OCI-M1 (cell line): ENCODE results near the gene LZTS2.

ENCODE experiments used
- DNase-seq: peaks from one replicate; lab custom pipeline; 2025; lab: John Stamatoyannopoulos, UW

The LZTS2 gene

GRCh38 chr10:100978121-100978900 lies 21.3 kb upstream of the LZTS2 start:
- no peak for DNase-seq

- DNase-seq: no peak
These were observed 20.8 kb upstream of the LZTS2 start for GRCh38 chr10:100978901-100979195.

DNA sequence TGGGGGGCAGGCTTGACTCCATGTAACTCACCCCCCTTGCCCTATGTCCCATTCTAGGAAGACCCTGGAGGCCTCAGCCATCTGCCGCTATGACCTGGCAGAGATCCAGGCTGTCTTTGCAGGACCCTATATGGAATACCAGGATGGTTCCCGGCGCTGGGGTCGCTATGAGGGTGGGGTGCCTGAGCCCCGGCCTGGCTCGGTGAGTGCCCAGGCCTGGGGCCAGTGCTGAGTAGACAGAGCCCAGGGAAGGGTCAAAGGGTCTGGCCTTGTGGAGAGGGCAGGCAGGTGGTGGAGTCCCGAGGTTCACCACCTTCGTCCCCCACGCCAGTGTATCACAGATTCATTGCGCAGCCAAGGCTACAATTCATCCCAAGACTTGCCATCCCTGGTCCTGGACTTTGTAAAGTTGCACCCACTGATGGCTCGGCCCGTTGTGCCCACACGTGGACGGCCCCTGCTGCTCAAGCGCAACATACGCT lies 19.8 kb upstream of the LZTS2 start:
- DNase-seq: no peak

DNA sequence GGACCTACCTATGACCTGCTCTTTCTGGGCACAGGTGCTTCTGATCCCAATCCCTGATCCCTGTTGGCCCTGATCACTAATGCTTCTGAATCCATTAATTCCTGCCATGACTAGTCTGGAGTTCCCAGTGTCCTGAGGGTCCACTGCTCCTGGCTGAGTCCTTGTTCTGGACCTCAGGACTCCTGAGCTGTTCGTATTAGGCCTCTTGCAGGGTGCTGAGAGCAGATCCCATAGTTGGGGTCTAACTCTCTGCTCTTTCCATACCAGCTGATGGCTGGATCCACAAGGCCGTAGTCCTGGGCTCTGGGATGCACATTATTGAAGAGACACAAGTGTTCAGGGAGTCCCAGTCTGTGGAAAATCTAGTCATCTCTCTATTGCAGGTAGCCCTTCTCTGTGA lies 19.3 kb upstream of the LZTS2 start:
- DNase-seq: no peak

GRCh38 chr10:100980711-100981110 lies 18.9 kb upstream of the LZTS2 start:
- DNase-seq: no peak

GRCh38 chr10:100981178-100981772 lies 18.3 kb upstream of the LZTS2 start:
- no peak for DNase-seq

DNA sequence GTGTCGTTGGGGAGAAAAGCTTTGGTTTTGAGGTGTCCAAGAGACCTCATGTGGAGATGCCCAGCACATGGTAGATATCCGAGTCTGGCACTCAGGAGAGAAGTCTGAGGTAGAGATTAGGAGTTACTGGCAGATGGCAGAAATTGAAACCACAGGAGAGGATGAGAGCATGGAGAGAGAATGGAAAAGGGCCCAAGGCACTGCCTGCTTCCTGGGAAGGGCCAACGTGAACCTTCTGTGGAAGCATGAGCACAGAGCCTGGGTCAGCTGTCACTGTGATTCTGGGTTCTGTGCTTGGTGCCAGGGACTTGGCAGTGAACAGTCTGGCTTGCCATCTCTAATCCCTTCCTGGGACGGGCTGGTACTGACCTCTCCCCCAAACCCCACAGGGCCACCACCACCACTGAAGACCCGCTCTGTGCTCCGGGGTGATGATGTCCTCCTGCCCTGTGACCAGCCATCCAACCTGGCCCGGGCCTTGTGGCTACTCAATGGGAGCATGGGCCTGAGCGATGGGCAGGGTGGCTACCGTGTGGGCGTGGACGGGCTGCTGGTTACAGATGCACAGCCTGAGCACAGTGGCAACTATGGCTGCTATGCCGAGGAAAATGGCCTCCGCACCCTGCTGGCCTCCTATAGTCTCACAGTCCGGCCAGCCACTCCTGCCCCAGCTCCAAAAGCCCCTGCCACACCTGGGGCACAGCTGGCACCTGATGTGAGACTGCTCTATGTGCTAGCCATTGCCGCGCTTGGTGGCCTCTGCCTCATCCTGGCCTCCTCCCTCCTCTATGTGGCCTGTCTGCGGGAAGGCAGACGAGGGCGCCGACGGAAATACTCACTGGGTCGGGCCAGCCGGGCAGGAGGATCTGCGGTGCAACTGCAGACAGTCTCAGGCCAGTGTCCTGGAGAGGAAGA lies 16.4 kb upstream of the LZTS2 start:
- DNase-seq: no peak

DNA sequence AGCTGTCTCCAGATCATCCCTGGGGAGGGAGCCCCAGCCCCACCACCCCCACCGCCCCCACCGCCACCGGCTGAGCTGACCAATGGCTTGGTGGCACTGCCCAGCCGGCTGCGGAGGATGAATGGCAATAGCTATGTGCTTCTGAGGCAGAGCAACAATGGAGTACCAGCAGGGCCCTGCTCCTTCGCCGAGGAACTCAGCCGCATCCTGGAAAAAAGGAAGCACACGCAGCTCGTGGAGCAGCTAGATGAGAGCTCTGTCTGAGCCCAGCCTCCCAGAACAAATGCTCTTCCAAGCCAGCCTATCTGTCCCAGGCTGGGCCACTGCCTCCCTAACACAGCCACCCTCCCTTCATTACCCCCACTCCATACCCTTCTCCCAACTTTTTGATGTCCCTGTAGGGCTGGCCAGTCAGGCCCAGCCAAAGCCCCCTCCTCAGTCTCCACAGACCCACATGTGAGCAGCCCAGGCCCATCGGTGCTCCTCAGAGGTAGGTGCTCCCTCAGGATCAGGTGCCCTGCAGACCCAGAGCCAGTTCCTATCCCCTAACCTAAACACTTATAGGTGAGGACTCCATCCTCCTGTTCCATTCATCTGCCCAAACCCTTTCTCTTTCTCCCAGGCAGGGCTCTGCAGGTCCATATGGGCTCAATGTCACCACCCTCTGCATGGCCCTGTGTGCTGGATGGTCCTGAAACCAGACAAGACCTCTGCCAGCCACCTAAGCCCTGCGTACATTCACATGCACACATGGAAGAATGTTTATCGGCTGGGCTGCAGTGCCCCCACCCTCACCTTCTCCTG lies 15.5 kb upstream of the LZTS2 start:
- DNase-seq: no peak

DNA sequence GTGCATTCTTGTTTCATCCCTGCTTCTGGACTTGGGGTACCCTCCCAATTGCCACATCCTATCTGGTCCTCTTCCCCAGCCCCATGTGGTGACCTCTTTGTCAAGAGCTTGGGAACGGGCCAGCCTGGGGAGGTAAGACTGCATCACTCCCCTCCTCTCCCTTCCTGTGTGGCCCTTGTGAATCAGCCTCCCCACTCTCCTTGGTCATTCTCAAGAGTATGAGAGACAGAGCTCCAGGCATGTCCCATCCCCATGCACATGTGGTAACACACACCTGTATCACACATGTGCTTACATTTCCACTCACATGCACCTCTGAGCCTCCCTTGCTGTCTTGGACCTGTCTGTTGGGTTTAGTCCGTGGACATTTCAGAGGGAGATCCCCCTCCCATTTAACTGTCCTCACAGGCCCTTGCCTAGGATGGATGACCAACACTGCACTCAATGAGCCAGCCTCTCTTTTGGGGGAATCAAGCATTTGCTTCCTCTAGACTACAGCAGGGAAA lies 14.9 kb upstream of the LZTS2 start:
- DNase-seq: no peak

GRCh38 chr10:100985336-100985735 lies 14.3 kb upstream of the LZTS2 start:
- DNase-seq: no peak

GRCh38 chr10:100986623-100986951 lies 13.0 kb upstream of the LZTS2 start:
- no peak for DNase-seq

DNA sequence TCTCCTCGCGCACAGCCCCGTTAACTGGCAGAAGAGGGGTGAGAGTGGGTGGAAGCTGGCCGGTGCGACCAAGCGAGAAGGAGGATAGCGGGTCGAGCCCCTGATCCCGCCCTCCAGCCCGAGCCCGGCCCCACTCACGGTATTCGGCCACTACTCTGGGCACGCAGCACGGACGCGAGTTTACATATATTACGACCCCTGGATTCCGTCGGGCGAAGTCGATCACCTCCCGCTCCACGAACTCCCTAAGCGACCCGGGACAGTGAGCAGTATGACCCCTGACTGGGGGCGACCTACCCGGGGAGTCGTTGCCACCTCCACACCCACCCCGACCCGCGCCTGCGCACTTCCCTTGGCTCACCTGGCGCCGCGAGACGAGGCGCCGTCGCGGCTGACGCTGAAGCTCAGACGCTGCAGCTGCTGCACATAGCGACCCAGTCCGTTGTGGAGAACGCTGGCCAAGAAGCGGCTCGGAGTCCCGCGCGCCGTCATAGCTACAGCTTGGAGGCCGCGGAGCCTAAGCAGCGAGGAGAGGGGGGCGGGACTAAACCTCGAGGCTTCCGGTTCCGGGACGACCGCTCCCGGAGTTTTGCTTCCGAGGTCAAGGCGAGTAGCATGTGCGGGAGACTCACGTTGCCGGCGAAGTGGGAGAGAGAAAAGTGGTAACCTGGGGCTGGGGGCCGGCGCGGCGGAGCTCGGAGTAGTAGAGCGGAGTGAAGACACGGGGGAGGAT lies 12.5 kb upstream of the LZTS2 start, which contains the start of the genes MRPL43 and TWNK:
Gene MRPL43, minus strand, starts transcription at position 546 of the 733 bp plus-strand sequence. Its CDS starts 54 bp downstream, at position 492.
Gene TWNK, plus strand, starts transcription at position 592 of the 733 bp plus-strand sequence. CDS start 668 bp downstream, outside the sequence.
- peak; percentile 92 for DNase-seq

DNA sequence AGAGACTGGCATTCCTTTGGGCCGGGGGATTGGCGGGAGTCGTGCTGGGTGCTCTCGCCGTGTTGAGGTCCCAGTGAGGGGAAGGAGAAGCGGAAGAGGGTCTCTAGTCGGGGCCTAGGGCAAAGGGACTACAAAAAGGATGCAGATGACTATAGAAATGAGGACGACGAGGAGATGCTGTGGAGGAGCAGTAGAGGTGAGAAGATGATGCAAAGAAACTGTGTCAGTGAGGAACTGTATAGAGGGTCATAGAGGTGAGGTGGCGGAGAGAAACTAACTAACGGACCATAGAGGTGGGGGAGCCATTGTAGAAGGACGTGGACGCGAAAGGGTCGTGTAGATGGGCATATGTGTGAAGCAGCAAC lies 11.9 kb upstream of the LZTS2 start:
- no peak for DNase-seq

DNA sequence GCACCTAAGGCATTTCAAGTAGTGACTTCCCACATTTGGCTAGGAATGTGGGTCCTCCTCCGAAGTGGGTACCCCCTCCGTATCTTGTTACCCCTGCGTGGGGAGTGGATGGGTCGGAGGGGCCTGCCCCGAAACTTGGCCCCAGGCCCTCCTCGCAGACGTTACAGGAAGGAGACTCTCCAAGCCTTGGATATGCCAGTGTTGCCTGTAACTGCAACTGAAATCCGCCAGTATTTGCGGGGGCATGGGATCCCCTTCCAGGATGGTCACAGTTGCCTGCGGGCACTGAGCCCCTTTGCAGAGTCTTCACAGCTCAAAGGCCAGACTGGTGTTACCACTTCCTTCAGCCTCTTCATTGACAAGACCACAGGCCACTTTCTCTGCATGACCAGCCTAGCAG lies 11.4 kb upstream of the LZTS2 start:
- no peak for DNase-seq

DNA sequence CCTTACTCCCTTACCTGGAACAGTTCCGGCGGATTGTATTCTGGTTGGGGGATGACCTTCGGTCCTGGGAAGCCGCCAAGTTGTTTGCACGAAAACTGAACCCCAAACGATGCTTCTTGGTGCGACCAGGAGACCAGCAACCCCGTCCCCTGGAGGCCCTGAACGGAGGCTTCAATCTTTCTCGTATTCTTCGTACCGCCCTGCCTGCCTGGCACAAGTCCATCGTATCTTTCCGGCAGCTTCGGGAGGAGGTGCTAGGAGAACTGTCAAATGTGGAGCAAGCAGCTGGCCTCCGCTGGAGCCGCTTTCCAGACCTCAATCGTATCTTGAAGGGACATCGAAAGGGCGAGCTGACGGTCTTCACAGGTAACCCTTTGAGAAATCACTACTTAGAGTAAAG lies 10.5 kb upstream of the LZTS2 start:
- no peak for DNase-seq

- peak; percentile 39 for DNase-seq
These were observed 5.5 kb upstream of the LZTS2 start for GRCh38 chr10:100993986-100994708.

DNA sequence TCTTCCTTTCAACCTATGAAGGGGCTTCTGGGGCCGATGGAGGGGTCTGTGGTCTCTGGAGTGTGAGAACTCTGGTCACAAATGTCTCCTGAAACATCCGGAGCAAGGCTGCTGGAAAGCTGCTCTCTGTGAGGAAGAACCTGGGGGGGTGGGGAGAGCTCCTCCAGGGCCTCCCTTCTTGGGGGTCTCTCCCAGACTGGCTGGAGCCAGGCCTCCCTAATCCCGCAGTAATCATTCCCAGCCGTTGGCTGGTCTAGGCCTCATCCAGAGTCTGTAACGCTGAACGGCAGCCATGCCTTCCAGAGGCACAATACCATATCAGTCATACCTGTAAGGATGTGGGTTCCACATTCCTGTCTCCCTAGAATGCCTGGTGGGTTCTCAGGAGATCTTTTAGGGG lies 4.4 kb upstream of the LZTS2 start:
- no peak for DNase-seq

- DNase-seq: peak; percentile 75
These were observed 2.8 kb upstream of the LZTS2 start for GRCh38 chr10:100996678-100997359.

DNA sequence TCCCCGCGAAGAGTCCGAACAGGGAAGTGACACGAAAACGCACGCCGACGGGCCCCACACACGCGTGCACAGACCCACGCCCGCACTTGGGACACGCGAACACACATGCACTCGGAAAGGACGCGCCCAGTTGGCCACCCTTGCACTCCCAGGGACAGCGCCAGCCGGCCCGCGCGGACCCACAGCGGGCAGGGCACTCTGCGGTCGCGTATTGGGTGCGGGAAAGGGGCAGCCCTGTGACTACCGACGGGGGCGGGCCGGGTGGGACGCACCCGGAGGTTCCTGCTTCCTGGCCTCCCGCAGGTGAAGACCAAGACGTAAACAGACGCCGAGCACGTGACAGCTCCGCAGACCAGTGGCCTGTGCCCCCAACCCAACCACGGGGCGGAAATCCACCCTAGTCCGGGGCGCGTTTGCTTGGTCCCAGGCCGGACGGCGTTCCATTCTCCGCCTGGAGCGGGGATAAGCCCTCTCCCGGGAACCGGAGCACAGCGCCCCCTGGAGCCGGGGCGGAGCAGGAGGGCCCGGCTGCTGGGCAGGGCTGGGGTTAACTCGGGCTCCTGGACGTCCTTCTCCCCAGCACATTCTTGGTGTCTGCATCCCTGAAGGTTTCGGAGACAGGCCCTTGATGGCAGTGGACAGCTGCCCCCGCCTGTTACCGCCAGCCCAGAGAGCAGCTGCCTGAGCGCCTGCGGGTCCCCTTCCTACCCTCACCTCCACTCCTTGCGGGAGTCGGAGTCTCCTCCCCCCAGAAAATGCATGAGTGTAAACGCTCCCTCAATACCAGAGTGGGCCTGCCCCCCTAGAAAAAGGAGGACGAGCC lies 2.0 kb upstream of the LZTS2 start:
- DNase-seq: peak; percentile 94
